Endodermal cell (in vitro differentiated cells): ENCODE measurements around the gene ERAS. TPM values are rescaled to one million over a fixed set of nuclear protein-coding genes. Genes with fewer than 3 reads are reported as not detected.

Source experiments
- DNase-seq: peaks from one replicate; pipeline ENCODE4 v3.0.0-alpha.2; 2017
- H3K27ac ChIP-seq: 2 replicates; pipeline ENCODE4 v1.5.1; 2013; ENCODE audit warnings: mild to moderate bottlenecking, low read depth, low read length, moderate library complexity
- H3K27me3 ChIP-seq: 2 replicates; pipeline ENCODE4 v1.6.1; 2013; ENCODE audit warnings: mild to moderate bottlenecking, low read length, moderate library complexity; ENCODE audit not compliant: insufficient read depth, control insufficient read depth, poor library complexity, severe bottlenecking
- H3K36me3 ChIP-seq: 2 replicates; pipeline ENCODE4 v1.7.0; 2013; ENCODE audit warnings: mild to moderate bottlenecking, low read length, moderate library complexity; ENCODE audit not compliant: control insufficient read depth, insufficient read depth
- H3K4me1 ChIP-seq: one replicate; pipeline ENCODE4 v1.7.0; 2013; ENCODE audit warnings: low read length; ENCODE audit not compliant: control insufficient read depth, insufficient read depth
- H3K4me3 ChIP-seq: 2 replicates; pipeline ENCODE4 v1.5.1; 2013; ENCODE audit warnings: mild to moderate bottlenecking, low read length, moderate library complexity
- H3K9ac ChIP-seq: 2 replicates; pipeline ENCODE4 v1.6.1; 2013; ENCODE audit warnings: mild to moderate bottlenecking, low read length, moderate library complexity; ENCODE audit not compliant: poor library complexity, severe bottlenecking; ENCODE audit errors: extremely low read depth
- H3K9me3 ChIP-seq: 2 replicates; pipeline ENCODE4 v1.6.1; 2013; ENCODE audit warnings: mild to moderate bottlenecking, low read length, moderate library complexity; ENCODE audit not compliant: control insufficient read depth
- H3K27ac Mint-ChIP-seq: 2 replicates; pipeline ENCODE4 v1.8.0; 2020; ENCODE audit warnings: mixed read lengths
- H3K27me3 Mint-ChIP-seq: 2 replicates; pipeline ENCODE4 v1.8.0; 2021; ENCODE audit warnings: mild to moderate bottlenecking, mixed read lengths; ENCODE audit not compliant: insufficient read depth
- H3K36me3 Mint-ChIP-seq: 2 replicates; pipeline ENCODE4 v1.8.0; 2020; ENCODE audit warnings: low read depth, mixed read lengths
- H3K4me1 Mint-ChIP-seq: 2 replicates; pipeline ENCODE4 v1.8.0; 2020; ENCODE audit warnings: mixed read lengths
- H3K4me3 Mint-ChIP-seq: 2 replicates; pipeline ENCODE4 v1.8.0; 2020; ENCODE audit warnings: mild to moderate bottlenecking, moderate library complexity, mixed read lengths
- H3K9me3 Mint-ChIP-seq: 2 replicates; pipeline ENCODE4 v1.8.0; 2020; ENCODE audit warnings: mild to moderate bottlenecking, mixed read lengths
- WGBS, 2 experiments: methylation state at CpG; one replicate each; pipeline versions ENCODE4 v1.1.5 to v1.1.7; 2013; ENCODE audit warnings: missing lambda C conversion rate in 2 of 2, mixed read lengths in 1 of 2; ENCODE audit not compliant: insufficient coverage in 1 of 2, insufficient read length in 1 of 2; 5-methylcytosine and 5-hydroxymethylcytosine counted together
- total RNA-seq, 2 donors: library from RNA; stranded (reverse); fragmentation: NEBNext Ultra II Directional in 1 of 2; extraction: Animal tissue kit (Norgen Biotek cat#: 25700) in 1 of 2; gene quantifications; 2 replicates in 1 of 2; 3 replicates in 1 of 2; pipeline ENCODE4 v1.2.1, GENCODE V29; 2021
- TF ChIP-seq, protein P1 (sequence below): fragments of 200-600 bp; sonication (generic); conservative IDR thresholded peaks from 2 replicates; pipeline ENCODE4 v1.5.0; 2021; ENCODE audit warnings: antibody characterized with exemption, mild to moderate bottlenecking

ERAS gene
- total RNA-seq, 2 donors from 2014 or later, result not detected

DNA sequence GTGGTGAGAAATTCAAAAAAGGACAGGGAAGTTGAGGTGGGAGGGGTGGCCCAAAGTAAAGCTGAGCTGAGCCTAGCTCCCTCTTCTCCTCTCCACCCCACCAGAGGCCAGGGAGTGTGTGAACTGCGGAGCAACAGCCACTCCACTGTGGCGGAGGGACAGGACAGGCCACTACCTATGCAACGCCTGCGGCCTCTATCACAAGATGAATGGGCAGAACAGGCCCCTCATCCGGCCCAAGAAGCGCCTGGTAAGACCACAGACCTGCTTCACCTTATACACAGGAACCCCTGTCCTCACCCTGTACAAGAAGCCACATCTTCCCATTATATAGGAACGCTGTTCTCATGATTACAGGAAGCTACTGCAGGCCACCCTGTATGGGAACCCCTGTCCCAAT, 34.1 kb upstream of the ERAS start:
- Histone ChIP-seq H3K36me3 (no peaks in the 10 kb centered on the region), H3K4me3 (no peak overlapping the region), H3K27me3 (no peaks in the 10 kb centered on the region), H3K9me3 (no peaks in the 10 kb centered on the region), H3K4me1 (no peaks in the 10 kb centered on the region), H3K27ac (no peak overlapping the region), H3K9ac (no peak overlapping the region)
- H3K36me3 Mint-ChIP-seq, result no peaks in the 10 kb centered on the region
- no peak overlapping the region for H3K27ac Mint-ChIP-seq
- peaks cover 70% of the 10 kb centered on the region for H3K9me3 Mint-ChIP-seq
- 72 to 93% methylated on average over 2 to 7 of the region's 7 CpGs for WGBS, 2 experiments
- no peak overlapping the region for H3K4me3 Mint-ChIP-seq
- DNase-seq, result no peak
- peaks cover 4% of the 10 kb centered on the region for H3K4me1 Mint-ChIP-seq
- H3K27me3 Mint-ChIP-seq, result peaks cover 1% of the 10 kb centered on the region
- TF ChIP-seq, protein P1, sequence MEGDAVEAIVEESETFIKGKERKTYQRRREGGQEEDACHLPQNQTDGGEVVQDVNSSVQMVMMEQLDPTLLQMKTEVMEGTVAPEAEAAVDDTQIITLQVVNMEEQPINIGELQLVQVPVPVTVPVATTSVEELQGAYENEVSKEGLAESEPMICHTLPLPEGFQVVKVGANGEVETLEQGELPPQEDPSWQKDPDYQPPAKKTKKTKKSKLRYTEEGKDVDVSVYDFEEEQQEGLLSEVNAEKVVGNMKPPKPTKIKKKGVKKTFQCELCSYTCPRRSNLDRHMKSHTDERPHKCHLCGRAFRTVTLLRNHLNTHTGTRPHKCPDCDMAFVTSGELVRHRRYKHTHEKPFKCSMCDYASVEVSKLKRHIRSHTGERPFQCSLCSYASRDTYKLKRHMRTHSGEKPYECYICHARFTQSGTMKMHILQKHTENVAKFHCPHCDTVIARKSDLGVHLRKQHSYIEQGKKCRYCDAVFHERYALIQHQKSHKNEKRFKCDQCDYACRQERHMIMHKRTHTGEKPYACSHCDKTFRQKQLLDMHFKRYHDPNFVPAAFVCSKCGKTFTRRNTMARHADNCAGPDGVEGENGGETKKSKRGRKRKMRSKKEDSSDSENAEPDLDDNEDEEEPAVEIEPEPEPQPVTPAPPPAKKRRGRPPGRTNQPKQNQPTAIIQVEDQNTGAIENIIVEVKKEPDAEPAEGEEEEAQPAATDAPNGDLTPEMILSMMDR, result no peak

DNA sequence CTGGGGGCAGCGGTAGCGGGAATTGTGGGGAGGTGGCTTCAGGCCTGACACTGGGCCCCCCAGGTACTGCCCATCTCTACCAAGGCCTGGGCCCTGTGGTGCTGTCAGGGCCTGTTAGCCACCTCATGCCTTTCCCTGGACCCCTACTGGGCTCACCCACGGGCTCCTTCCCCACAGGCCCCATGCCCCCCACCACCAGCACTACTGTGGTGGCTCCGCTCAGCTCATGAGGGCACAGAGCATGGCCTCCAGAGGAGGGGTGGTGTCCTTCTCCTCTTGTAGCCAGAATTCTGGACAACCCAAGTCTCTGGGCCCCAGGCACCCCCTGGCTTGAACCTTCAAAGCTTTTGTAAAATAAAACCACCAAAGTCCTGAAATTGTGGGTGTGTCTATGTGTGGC, 32.4 kb upstream of the ERAS start:
- Mint-ChIP-seq H3K9me3 (peaks cover 67% of the 10 kb centered on the region), H3K27ac (no peak overlapping the region), H3K27me3 (peaks cover 1% of the 10 kb centered on the region)

DNA sequence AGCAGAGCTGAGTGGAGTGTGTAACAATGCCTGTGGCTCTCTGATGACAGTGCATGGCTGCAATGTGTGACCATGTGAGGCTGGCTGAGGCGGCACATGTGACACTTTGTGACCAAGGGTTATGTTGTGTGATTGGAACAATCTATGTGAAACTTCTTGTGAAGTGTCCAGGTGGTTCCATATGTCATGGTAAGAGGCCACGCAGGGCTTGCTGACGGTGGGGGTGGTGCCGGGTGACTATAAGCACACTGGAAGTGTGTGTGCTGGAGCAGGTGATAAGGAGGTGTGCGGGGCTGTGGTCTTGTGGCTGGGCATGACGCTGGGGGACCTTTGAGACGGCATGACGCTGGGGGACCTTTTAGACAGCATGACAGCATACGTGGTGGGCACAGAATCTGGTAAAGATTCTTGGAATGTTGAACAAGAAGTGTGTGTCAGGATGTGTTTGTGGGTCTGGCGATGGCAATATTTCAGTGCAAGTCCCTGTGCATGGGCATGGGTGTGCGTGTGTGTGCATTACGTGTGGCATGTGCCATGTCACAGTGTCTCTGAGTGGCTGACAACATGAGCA, 31.9 kb upstream of the ERAS start:
- Histone ChIP-seq H3K9ac (no peak overlapping the region), H3K4me3 (no peak overlapping the region), H3K27me3 (no peaks in the 10 kb centered on the region), H3K9me3 (no peaks in the 10 kb centered on the region), H3K27ac (no peak overlapping the region), H3K4me1 (no peaks in the 10 kb centered on the region), H3K36me3 (no peaks in the 10 kb centered on the region)
- peaks cover 66% of the 10 kb centered on the region for H3K9me3 Mint-ChIP-seq
- TF ChIP-seq, protein P1, result no peak
- H3K27ac Mint-ChIP-seq, result no peak overlapping the region
- H3K4me1 Mint-ChIP-seq, result no peaks in the 10 kb centered on the region
- H3K27me3 Mint-ChIP-seq, result peaks cover 1% of the 10 kb centered on the region
- WGBS, 2 experiments, result 87 to 93% methylated on average over 3 to 12 of the region's 12 CpGs
- DNase-seq, result no peak
- no peak overlapping the region for H3K4me3 Mint-ChIP-seq
- H3K36me3 Mint-ChIP-seq, result no peaks in the 10 kb centered on the region

More for the DNA sequence above, 32.4 kb upstream of the ERAS start:
- TF ChIP-seq, protein P1, result no peak
- Histone ChIP-seq H3K4me1 (no peaks in the 10 kb centered on the region), H3K4me3 (no peak overlapping the region), H3K9ac (no peak overlapping the region), H3K27me3 (no peaks in the 10 kb centered on the region), H3K27ac (no peak overlapping the region), H3K9me3 (no peaks in the 10 kb centered on the region), H3K36me3 (no peaks in the 10 kb centered on the region)
- Mint-ChIP-seq H3K4me1 (no peaks in the 10 kb centered on the region), H3K4me3 (no peak overlapping the region), H3K36me3 (no peaks in the 10 kb centered on the region)
- no peak for DNase-seq
- WGBS, 2 experiments, result 84% methylated on average over 4 of the region's 4 CpGs; no CpG with 5 or more reads in 1 of the 2 experiments
